ENCODE data around the gene CXCL9. TPM values are rescaled to one million over a fixed set of nuclear protein-coding genes. Genes with fewer than 3 reads are reported as not detected.
"Not testable (repeated sequence)": the region's sequence is repeated elsewhere in the genome, so short reads cannot be mapped to it uniquely, and the experiment has no call there.

Gene CXCL9
- total RNA-seq, 1 experiment from 2014 or later, result not detected

GRCh38 chr4:76012388-76012801 lies 5.1 kb upstream of the CXCL9 start:
- no peak for DNase-seq (ENCODE audit: low read depth)

- DNase-seq (ENCODE audit: low read depth), result peak; percentile 53
These were observed 4.5 kb upstream of the CXCL9 start for GRCh38 chr4:76011700-76012387.

DNA sequence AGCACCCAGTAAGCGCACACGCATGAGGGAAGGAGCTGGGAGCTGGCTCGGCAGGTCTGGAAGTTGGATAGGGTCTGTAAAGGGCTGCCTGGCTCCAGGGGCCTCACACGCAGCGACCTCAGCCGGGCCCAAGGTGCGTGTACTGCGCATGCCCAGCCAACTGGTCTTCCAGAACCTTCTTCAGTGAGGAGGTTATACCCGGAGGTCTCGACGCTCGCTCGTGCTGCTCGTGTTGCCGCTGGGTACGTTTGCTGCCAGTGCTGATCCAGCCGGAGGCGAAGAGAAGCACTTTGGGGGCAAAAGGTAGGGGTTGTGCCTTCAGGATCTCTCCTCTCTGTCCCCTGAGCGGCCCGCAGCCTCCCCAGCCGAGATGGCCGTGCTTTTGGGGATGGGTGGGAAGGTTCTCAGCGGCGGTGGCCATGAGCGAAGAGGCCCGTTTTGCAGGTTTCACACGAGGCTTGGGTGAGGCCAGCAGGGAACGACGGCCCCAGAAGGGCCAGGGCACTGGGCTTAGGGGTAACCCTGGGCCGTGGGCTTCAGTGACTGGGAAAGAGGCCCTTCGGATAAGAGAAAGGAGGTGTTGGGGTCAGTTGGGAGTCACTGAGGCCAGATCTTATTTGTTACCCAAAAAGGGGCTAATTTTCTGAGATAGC lies 3.8 kb upstream of the CXCL9 start:
- no peak for DNase-seq (ENCODE audit: low read depth)

GRCh38 chr4:76010576-76010975 lies 3.3 kb upstream of the CXCL9 start:
- no peak for DNase-seq (ENCODE audit: low read depth)

- DNase-seq (ENCODE audit: low read depth), result no peak
These were observed 2.0 kb upstream of the CXCL9 start for GRCh38 chr4:76009311-76009710.

- no peak for DNase-seq (ENCODE audit: low read depth)
These were observed 3.7 kb downstream of the CXCL9 start for GRCh38 chr4:76003620-76004019.

DNA sequence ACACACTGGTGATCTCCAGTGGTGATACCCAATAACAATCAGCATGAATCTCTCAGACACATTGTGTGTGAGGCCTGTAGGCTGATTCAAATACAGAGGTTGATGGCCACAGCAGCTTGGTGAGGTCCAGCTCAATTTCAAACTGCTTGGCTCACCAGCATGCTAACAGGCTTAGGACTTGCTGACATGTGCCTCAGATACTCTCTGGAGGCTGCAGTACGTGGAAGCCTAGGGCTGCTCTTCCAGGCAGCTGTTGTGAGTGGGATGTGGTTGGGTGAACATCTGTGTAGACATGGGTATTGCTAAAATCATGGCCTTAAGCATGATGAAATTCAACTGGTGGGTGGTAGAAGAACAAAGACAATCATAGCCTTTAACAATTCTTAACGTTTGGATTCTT lies 4.3 kb downstream of the CXCL9 start:
- no peak for DNase-seq (ENCODE audit: low read depth)

DNA sequence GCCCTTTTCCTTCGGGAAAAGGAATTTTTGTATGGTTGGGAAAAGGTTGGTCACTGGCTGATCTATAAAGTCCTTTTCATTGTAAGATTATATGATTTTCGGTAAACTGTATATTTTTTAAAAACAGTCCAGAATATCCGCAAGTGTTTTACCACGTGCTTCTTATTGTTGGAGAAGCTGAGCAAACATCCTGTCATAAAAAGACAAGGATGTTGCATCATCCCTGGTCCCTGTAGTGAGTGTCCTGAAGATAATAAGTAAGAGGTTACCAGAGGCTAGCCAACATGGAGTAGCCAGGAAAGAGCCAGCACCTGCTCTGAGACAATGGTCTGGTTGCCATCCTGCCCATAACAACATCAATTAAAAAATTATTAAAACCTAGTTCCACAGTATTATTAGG lies 5.1 kb downstream of the CXCL9 start:
- DNase-seq (ENCODE audit: low read depth), result no peak

DNA sequence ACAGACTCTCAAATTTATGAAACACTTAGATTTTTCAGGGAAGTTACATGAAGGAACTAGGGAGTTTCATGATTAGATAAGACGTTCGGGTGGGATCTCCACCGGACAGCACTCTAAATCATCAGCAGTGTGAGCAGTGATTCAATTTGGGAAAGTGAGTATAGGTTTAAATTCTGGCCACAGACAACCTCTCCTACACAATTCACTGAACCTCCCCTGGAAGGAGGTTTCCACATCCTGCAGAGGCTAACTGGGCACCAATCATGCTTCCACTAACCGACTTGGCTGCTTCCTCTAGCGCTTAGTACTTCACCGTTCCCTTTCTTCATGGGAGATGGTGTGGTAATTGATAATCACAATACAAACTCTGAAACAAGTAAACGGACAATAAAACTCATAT lies 5.6 kb downstream of the CXCL9 start:
- DNase-seq (ENCODE audit: low read depth), result no peak

DNA sequence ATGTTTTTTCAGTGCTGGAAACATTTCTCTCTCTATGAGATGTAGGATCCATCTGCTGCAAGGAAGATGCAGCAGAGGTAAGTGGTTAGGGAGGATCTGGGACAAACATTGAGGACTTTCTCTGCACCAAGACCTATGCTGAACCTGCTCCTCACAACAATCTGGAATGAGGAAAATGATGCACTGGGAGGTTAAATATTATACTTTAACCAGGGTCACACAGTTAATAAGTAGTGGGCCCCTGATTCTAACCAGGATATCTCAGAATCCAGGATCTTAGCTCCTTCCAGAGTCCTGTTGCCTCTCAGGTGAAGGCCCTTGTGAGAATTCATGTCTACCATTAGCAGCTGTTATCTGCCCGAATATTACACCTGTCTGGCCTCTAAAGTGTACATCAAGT lies 7.0 kb downstream of the CXCL9 start:
- DNase-seq (ENCODE audit: low read depth), result no peak

- DNase-seq (ENCODE audit: low read depth), result not testable (repeated sequence)
These were observed 8.7 kb downstream of the CXCL9 start for GRCh38 chr4:75998525-75999147.

DNA sequence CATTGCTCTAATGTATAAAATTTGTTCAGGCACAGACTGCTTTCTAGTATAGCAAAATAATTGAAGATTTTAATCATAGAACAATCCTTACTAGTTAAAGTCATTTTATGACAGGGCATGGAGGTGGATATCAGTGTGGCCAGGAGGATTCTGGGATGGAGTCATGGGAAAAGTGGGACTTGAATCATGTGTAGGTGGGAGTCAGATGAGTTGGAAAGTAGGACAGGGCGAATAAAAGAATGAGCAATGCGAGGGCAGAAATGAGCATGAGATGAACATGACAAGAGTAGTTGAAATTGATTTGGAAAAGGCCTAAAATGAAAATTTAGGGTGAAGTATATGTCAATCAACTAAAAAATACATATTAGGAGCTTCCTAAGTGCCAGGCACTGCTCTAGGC lies 9.4 kb downstream of the CXCL9 start:
- DNase-seq (ENCODE audit: low read depth), result no peak

- no peak for DNase-seq (ENCODE audit: low read depth)
These were observed 10.2 kb downstream of the CXCL9 start for GRCh38 chr4:75997081-75997480.

GRCh38 chr4:75995727-75996126 lies 11.6 kb downstream of the CXCL9 start:
- peak; percentile 38 for DNase-seq (ENCODE audit: low read depth)

DNA sequence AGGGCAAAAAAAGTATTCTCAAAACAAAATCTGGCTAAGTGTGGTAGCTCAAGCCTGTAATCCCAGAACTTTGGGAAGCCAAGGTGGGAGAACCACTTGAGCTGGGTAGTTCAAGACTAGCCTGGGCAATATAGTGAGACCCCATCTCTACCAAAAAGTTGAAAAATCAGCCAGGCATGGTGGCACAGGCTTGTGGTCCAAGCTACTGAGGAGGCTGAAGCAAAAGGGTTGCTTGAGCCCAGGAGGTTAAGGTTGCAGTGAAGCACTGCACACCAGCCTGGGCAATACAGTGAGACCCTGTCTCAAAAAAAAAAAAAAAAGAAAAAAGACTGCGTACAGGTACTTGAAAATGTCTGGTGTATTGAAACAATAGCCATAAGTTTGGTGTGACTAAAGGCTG lies 14.8 kb downstream of the CXCL9 start:
- DNase-seq (ENCODE audit: low read depth), result no peak

DNA sequence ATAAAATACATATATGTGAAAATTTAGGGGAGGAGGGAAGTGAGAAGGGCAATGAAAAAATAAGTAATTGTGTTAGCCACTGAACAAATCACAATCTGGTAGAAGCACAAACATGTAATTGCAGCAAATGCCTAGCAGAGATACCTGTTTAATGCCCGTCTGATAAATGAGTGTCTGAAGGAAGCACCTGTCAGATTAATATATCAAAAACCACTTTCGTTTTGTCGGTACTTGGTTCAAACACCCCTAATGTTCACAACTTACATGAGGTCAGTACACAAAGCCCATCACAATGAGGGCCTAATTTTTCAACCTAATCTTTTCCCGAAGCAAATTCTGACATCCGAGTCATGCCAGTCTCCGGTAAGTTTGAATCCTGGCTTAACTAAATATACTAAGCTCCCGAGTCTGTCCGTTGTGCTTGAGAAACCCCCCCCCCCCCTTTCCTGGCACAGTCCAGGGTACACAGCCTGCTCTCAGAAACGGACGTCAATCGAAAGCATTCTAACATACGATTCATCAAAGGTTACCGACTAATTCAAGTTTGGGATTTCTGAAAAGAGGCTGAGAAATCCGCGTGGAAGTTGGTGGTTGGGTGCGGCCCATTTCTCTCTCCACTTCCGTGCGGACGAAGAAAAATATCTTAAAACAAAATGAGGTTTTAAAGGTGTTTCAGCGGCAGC lies 17.3 kb downstream of the CXCL9 start:
- peak; percentile 3 for DNase-seq (ENCODE audit: low read depth)

DNA sequence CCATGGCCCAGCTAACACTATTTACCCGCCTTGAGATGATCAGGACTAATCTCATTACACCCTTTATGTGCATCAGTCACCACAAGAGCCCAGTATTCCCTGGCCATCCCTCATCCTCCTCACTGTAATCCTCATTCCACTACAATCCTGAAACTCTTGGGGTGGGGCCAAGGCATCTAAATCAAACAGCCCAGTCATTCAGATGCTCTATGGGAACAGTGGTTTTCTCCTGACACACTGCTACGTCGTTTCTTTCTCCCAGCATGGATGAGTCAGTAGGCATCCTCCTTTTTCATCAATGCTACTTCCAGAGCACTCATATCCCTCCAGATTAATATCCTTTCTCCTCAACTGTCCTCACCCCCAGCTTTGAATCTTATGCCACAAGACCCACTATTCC lies 22.2 kb downstream of the CXCL9 start:
- peak; percentile 77 for DNase-seq (ENCODE audit: low read depth)

DNA sequence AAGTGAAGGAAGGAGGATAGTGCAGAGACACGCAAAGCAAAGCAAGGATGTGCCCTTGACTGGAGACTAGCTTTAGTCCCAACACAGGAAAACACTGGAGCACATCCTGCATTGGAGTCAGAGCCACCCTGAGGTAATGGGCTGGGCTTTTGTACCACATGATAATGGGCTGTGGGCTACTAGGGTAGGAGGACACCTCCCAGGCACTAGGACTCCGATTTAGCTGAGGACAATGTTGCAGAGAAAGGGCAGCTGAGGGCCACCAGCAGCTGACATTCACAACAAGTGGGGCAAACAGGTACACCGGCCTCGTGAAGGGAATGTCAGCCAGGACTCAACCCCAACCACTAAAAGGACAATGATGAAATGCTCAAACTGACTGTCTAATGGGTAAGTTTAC lies 26.7 kb downstream of the CXCL9 start:
- DNase-seq (ENCODE audit: low read depth), result no peak

GRCh38 chr4:75976177-75976576 lies 31.1 kb downstream of the CXCL9 start:
- no peak for DNase-seq (ENCODE audit: low read depth)

GRCh38 chr4:75973766-75974165 lies 33.5 kb downstream of the CXCL9 start:
- no peak for DNase-seq (ENCODE audit: low read depth)

DNA sequence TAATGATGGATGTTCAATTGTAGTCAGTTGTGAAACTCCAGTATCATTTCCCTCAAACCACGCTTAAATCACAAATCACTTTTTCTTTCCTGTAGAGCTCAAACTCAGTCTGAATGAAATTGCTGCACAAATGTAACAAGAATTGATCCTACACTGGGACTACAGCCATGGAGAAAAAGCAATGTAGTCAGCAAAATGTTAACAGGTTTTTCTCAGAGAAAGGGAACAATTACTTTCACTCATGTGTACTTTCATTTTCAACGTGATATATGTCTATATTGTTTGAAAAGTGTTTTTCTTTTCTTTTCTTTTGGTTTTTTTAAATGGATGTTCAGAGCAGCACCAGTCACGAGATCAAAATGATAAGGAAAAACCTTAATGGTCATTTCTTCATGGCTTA lies 39.2 kb downstream of the CXCL9 start:
- DNase-seq (ENCODE audit: low read depth), result no peak

DNA sequence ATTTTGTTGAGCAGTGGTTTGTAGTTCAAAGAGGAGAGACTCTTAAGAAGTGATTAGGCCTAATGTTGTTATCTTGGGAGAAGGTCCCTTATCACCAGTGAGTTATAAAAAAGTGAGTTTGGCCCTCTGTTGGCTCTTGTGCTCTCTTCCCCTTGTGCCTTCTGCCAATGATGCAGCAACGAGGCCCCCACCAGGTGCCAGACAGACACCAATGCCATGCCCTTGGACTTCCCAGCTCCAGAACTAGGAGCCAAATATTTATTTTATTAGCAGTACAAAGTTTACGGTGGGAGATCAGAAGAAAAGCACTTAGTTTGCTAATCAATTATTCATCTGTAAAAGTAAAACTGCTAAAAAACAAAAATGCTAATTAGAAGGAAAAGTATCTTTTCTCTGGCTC lies 43.8 kb downstream of the CXCL9 start:
- DNase-seq (ENCODE audit: low read depth), result no peak

GRCh38 chr4:75962072-75962471 lies 45.2 kb downstream of the CXCL9 start:
- DNase-seq (ENCODE audit: low read depth), result not testable (repeated sequence)
